Measurements from ENCODE around the gene VEGFB. TPM values are rescaled to one million over a fixed set of nuclear protein-coding genes. Genes with fewer than 3 reads are reported as not detected.

VEGFB gene
- total and polyA plus RNA-seq, 2 donors (not counting 3 experiments of a cell fraction or from before 2014, with no cell fraction given), result 19.3 to 98.1 TPM

DNA sequence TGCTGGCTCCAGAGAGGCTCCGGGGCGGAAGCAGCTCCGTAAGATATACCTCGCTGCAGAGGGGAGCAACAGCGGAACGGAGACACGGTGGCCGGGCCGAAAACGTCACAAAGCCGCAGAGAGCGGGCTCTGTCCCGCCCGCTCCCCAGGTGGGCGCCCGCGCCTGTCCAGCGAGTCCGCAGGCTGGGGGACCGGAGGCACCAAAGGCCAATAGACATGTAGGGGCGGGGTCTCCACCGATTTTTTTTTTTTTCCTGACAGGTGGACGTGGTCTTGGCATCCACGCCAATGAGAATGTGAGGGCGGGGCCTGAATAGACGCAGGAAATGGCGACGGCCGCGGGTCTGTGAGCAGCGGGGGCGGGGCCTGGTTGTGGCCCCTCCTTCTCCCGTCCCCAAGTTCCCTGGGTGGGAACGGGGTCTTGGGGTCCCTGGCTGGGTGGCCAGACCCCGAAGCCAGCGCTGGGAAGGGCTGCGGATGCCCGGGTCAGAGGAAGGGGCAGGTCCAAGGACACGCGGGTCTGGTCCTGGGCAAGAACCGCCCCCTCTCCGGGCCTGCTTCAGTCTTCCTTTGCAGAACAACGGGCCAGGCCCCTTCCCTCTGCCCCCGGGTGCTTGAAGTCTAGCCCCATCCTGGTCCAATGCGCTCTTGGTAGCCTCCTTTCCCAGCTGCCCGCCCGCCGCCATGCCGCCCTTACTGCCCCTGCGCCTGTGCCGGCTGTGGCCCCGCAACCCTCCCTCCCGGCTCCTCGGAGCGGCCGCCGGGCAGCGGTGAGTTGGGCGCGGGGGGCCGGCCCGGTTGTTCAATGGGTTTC, 4.0 kb upstream of the VEGFB start, which contains the start of gene DNAJC4:
TSS of gene DNAJC4 (plus strand) at position 378 of the 814 bp plus-strand sequence. CDS start at position 685, 307 bp downstream.
- BruUV-seq (replicated peaks), result no TSS peak
- DNase-seq (ENCODE audit: low read depth, low spot score), result peak; percentile 94
- peak within 1 kb of the TSS; percentile 70 for H2AFZ ChIP-seq (ENCODE audit: low read depth, low read length)
- FAIRE-seq, result peak; percentile 94
- peaks cover 22% of the 10 kb centered on the region for H3K4me1 ChIP-seq (ENCODE audit: control insufficient read depth, extremely low read depth, insufficient read depth, low read length)
- ChIA-PET POLR2A (no interaction called here), CTCF (interaction anchor here (0.6 to 2.0 kb wide), 4 partner anchors 17 to 70 kb away, joined by 3 to 9 read pairs (median 4); no protein-coding TSS in a partner anchor)
- H3K4me3 ChIP-seq (replicated peaks in 1 of 3; ENCODE audit: insufficient read depth in 1 of 3, low read depth in 1 of 3, low read length in 3 of 3), result peak within 1 kb of the TSS; percentile 60 to 71 (median 69)
- no peaks in the 10 kb centered on the region for H4K20me1 ChIP-seq (replicated peaks; ENCODE audit: control insufficient read depth, extremely low read depth, insufficient read depth, low read length)
- intact Hi-C loops (cut with micrococcal nuclease), result loop anchor here (1.0 to 5.0 kb wide), 4 partner anchors 11 to 43 kb away; partner anchors contain the start of genes FKBP2 and STIP1
- no peaks in the 10 kb centered on the region for H3K27me3 ChIP-seq (ENCODE audit: control insufficient read depth in 2 of 2, insufficient read depth in 2 of 2, low read length in 2 of 2)
- dilution Hi-C loops (cut with MboI; ENCODE audit: extremely low pct_ligation_motif_present, low sequenced_read_pairs), result no loop called here
- H3K79me2 ChIP-seq (ENCODE audit: control insufficient read depth, insufficient read depth, low read length), result peaks cover 8% of the 10 kb centered on the region
- H3K4me2 ChIP-seq (ENCODE audit: insufficient read depth, low read length), result peak within 1 kb of the TSS; percentile 71
- H3K9ac ChIP-seq (replicated peaks; ENCODE audit: extremely low read depth, insufficient read depth, low read length), result peak within 1 kb of the TSS; percentile 69
- no peaks in the 10 kb centered on the region for H3K36me3 ChIP-seq (ENCODE audit: control insufficient read depth in 2 of 2, extremely low read depth in 1 of 2, insufficient read depth in 2 of 2, low read length in 2 of 2)
- H3K9me3 ChIP-seq (replicated peaks; ENCODE audit: control insufficient read depth, insufficient read depth, low read length), result no peaks in the 10 kb centered on the region
- peak within 1 kb of the TSS; percentile 69 for H3K27ac ChIP-seq (ENCODE audit: insufficient read depth, low read depth, low read length)
- TF ChIP-seq POLR2A (IDR thresholded peaks at IDR 0.05; ENCODE audit: low read depth, low read length) (peak; percentile 83), GATA2 (IDR thresholded peaks at IDR 0.05; ENCODE audit: insufficient read depth, insufficient read length, low read depth, low read length) (no peak), JUN (IDR thresholded peaks at IDR 0.05; ENCODE audit: borderline replicate concordance, insufficient read depth, insufficient read length, low read depth) (no peak), FOS (IDR thresholded peaks at IDR 0.05; ENCODE audit: borderline replicate concordance, insufficient read depth, low read length) (no peak), MYC (IDR thresholded peaks at IDR 0.05; ENCODE audit: low read depth, low read length) (no peak), POLR2AphosphoS5 (IDR thresholded peaks at IDR 0.05; ENCODE audit: insufficient read depth, low read depth, low read length) (peak; percentile 66), EZH2 (IDR thresholded peaks at IDR 0.05; ENCODE audit: borderline replicate concordance, low read depth, low read length, severe bottlenecking) (no peak)
- TF ChIP-seq, protein P1, sequence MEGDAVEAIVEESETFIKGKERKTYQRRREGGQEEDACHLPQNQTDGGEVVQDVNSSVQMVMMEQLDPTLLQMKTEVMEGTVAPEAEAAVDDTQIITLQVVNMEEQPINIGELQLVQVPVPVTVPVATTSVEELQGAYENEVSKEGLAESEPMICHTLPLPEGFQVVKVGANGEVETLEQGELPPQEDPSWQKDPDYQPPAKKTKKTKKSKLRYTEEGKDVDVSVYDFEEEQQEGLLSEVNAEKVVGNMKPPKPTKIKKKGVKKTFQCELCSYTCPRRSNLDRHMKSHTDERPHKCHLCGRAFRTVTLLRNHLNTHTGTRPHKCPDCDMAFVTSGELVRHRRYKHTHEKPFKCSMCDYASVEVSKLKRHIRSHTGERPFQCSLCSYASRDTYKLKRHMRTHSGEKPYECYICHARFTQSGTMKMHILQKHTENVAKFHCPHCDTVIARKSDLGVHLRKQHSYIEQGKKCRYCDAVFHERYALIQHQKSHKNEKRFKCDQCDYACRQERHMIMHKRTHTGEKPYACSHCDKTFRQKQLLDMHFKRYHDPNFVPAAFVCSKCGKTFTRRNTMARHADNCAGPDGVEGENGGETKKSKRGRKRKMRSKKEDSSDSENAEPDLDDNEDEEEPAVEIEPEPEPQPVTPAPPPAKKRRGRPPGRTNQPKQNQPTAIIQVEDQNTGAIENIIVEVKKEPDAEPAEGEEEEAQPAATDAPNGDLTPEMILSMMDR (IDR thresholded peaks at IDR 0.05; ENCODE audit: extremely low read depth in 1 of 2, insufficient read depth in 1 of 2, low read depth in 1 of 2, low read length in 2 of 2), result no peak
- TF ChIP-seq, protein P2, sequence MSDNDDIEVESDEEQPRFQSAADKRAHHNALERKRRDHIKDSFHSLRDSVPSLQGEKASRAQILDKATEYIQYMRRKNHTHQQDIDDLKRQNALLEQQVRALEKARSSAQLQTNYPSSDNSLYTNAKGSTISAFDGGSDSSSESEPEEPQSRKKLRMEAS (IDR thresholded peaks at IDR 0.05; ENCODE audit: insufficient read depth, insufficient read length), result no peak
- no peaks in the 10 kb centered on the region for H3K9me1 ChIP-seq (replicated peaks; ENCODE audit: control insufficient read depth, extremely low read depth, insufficient read depth, low read length)
